ENCODE measurements around the gene ZNF335.

Gene ZNF335

DNA sequence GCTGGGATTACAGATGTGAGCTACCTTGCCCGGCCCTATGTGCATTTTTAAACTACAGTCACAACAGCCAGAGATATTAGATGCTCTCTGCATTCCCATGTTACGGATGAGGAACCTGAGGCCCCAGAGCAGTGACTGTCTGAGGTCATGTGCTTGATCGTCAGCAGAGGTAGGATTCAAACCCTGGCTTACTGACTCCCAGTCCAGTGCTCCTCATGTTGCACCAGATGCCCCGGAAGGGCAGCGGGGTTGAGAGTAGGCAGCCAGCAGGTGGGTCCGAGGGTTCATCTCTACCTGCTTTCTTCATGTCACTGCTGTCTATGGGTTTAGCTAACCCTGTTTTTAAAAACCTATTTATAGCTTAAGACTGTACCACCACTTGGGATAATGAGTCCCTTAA, 9.3 kb upstream of the ZNF335 start:
- no peaks in the 10 kb centered on the region for H4K20me1 ChIP-seq (ENCODE audit: insufficient read depth, low read length)
- H3F3A ChIP-seq (ENCODE audit: insufficient read depth, low read length): no peaks in the 10 kb centered on the region
- no peaks in the 10 kb centered on the region for H3K4me1 ChIP-seq (ENCODE audit: insufficient read depth, low read length, severe bottlenecking)
- H2AFZ ChIP-seq (ENCODE audit: low read length): no peak overlapping the region
- H3K4me2 ChIP-seq (ENCODE audit: low read length): no peak overlapping the region
- H3K9ac ChIP-seq (ENCODE audit: low read length): no peak overlapping the region
- H3K9me3 ChIP-seq (ENCODE audit: low read length): no peaks in the 10 kb centered on the region
- H3K27ac ChIP-seq (ENCODE audit: low read depth, low read length, poor library complexity, severe bottlenecking): no peak overlapping the region
- no peaks in the 10 kb centered on the region for H3K27me3 ChIP-seq (ENCODE audit: insufficient read depth, low read length)
- H3K4me3 ChIP-seq (ENCODE audit: low read depth, low read length, poor library complexity, severe bottlenecking): no peak overlapping the region
- TF ChIP-seq, protein P1, sequence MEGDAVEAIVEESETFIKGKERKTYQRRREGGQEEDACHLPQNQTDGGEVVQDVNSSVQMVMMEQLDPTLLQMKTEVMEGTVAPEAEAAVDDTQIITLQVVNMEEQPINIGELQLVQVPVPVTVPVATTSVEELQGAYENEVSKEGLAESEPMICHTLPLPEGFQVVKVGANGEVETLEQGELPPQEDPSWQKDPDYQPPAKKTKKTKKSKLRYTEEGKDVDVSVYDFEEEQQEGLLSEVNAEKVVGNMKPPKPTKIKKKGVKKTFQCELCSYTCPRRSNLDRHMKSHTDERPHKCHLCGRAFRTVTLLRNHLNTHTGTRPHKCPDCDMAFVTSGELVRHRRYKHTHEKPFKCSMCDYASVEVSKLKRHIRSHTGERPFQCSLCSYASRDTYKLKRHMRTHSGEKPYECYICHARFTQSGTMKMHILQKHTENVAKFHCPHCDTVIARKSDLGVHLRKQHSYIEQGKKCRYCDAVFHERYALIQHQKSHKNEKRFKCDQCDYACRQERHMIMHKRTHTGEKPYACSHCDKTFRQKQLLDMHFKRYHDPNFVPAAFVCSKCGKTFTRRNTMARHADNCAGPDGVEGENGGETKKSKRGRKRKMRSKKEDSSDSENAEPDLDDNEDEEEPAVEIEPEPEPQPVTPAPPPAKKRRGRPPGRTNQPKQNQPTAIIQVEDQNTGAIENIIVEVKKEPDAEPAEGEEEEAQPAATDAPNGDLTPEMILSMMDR (IDR thresholded peaks at IDR 0.05; ENCODE audit: low read length): no peak
- TF ChIP-seq EZH2 (IDR thresholded peaks at IDR 0.05; ENCODE audit: borderline replicate concordance, low read length): no peak
- no peaks in the 10 kb centered on the region for H3K9me2 ChIP-seq (ENCODE audit: low read depth, low read length)
- no peaks in the 10 kb centered on the region for H3K79me2 ChIP-seq (ENCODE audit: insufficient read depth, low read length)
- no peaks in the 10 kb centered on the region for H3K36me3 ChIP-seq (ENCODE audit: insufficient read depth, low read length)

DNA sequence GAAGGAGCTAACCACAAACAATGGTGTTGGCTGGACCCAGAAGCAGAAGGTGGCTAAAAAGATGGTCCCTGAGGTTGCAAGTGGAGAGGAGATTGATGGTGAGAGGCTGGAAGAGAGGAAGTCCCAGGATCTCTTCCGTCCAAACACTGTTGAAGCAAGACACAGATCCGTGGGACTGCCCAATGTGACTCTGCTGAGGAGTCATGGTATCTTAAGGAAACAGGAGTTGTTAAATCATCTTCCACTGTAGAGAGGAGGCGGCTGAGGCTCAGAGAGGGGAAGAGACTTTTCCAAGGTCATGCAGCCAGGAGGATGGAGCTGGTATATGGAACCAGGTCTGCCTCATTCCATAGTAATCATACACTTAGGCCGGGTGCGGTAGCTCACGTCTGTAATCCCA, 4.1 kb upstream of the ZNF335 start:
- H2AFZ ChIP-seq (ENCODE audit: low read length): no peak overlapping the region
- H3K4me1 ChIP-seq (ENCODE audit: insufficient read depth, low read length, severe bottlenecking): peaks cover 6% of the 10 kb centered on the region
- no peaks in the 10 kb centered on the region for H3K27me3 ChIP-seq (ENCODE audit: insufficient read depth, low read length)
- no peak overlapping the region for H3K27ac ChIP-seq (ENCODE audit: low read depth, low read length, poor library complexity, severe bottlenecking)
- no peaks in the 10 kb centered on the region for H3K36me3 ChIP-seq (ENCODE audit: insufficient read depth, low read length)
- no peaks in the 10 kb centered on the region for H3K9me2 ChIP-seq (ENCODE audit: low read depth, low read length)
- no peak overlapping the region for H3K9ac ChIP-seq (ENCODE audit: low read length)
- H3F3A ChIP-seq (ENCODE audit: insufficient read depth, low read length): no peaks in the 10 kb centered on the region
- no peaks in the 10 kb centered on the region for H4K20me1 ChIP-seq (ENCODE audit: insufficient read depth, low read length)
- no peak for TF ChIP-seq EZH2 (IDR thresholded peaks at IDR 0.05; ENCODE audit: borderline replicate concordance, low read length)
- TF ChIP-seq, protein P1 (IDR thresholded peaks at IDR 0.05; ENCODE audit: low read length): no peak
- H3K4me2 ChIP-seq (ENCODE audit: low read length): no peak overlapping the region
- no peaks in the 10 kb centered on the region for H3K79me2 ChIP-seq (ENCODE audit: insufficient read depth, low read length)
- no peaks in the 10 kb centered on the region for H3K9me3 ChIP-seq (ENCODE audit: low read length)
- no peak overlapping the region for H3K4me3 ChIP-seq (ENCODE audit: low read depth, low read length, poor library complexity, severe bottlenecking)

DNA sequence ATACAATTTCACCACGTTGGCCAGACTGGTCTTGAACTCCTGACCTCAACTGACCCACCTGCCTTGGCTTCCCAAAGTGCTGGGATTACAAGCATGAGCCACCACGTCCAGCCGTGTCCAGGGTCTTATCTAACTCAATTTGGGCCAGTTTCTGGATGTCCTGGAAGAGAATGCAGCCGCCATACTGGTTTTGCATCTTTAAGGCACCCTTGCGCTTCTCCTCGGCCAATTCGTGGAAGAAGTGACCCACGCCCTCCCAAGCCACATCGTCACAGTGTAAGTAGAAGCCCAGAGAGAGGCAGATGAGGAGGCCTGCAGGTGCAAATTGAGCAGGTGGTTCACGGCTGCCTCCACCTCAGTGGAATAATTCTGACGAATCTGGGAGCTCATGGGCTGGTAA, 3.7 kb upstream of the ZNF335 start:
- no peaks in the 10 kb centered on the region for H4K20me1 ChIP-seq (ENCODE audit: insufficient read depth, low read length)
- H3F3A ChIP-seq (ENCODE audit: insufficient read depth, low read length): no peaks in the 10 kb centered on the region
- H3K36me3 ChIP-seq (ENCODE audit: insufficient read depth, low read length): no peaks in the 10 kb centered on the region

More for the DNA sequence above, 3.7 kb upstream of the ZNF335 start:
- H3K4me1 ChIP-seq (ENCODE audit: insufficient read depth, low read length, severe bottlenecking): peaks cover 7% of the 10 kb centered on the region
- H3K79me2 ChIP-seq (ENCODE audit: insufficient read depth, low read length): peaks cover 3% of the 10 kb centered on the region
- H3K27ac ChIP-seq (ENCODE audit: low read depth, low read length, poor library complexity, severe bottlenecking): no peak overlapping the region
- H3K4me3 ChIP-seq (ENCODE audit: low read depth, low read length, poor library complexity, severe bottlenecking): no peak overlapping the region
- H3K9me3 ChIP-seq (ENCODE audit: low read length): no peaks in the 10 kb centered on the region
- H3K9ac ChIP-seq (ENCODE audit: low read length): no peak overlapping the region
- no peaks in the 10 kb centered on the region for H3K9me2 ChIP-seq (ENCODE audit: low read depth, low read length)
- no peak overlapping the region for H3K4me2 ChIP-seq (ENCODE audit: low read length)
- no peak overlapping the region for H2AFZ ChIP-seq (ENCODE audit: low read length)
- H3K27me3 ChIP-seq (ENCODE audit: insufficient read depth, low read length): no peaks in the 10 kb centered on the region
- TF ChIP-seq, protein P1 (IDR thresholded peaks at IDR 0.05; ENCODE audit: low read length): no peak
- TF ChIP-seq EZH2 (IDR thresholded peaks at IDR 0.05; ENCODE audit: borderline replicate concordance, low read length): no peak

Data from OCI-LY1 (cell line).